GM23338 (cell line): ENCODE results near the gene ARL2BP. TPM values are rescaled to one million over a fixed set of nuclear protein-coding genes. Genes with fewer than 3 reads are reported as not detected.

Experiments used
- ATAC-seq: fragments of 200-7000 bp; cut with Tn5 transposase; 3 replicates; pipeline ENCODE4 v1.9.1; 2020
- DNase-seq: peaks from one replicate; pipeline ENCODE4 v3.0.0-alpha.2; 2015; ENCODE audit warnings: low spot score
- H2AFZ ChIP-seq: fragments of 200-600 bp; sonication (generic); 2 replicates; pipeline ENCODE4 v1.8.0; 2016; ENCODE audit warnings: antibody characterized with exemption, mild to moderate bottlenecking, moderate library complexity
- H3F3A ChIP-seq: fragments of 200-600 bp; sonication (generic); replicated peaks from 2 replicates; pipeline ENCODE4 v1.8.0; 2017; ENCODE audit warnings: antibody characterized with exemption, mixed run types, low read depth
- H3K27ac ChIP-seq: fragments of 200-600 bp; sonication (generic); 2 replicates; pipeline ENCODE4 v1.6.1; 2016; ENCODE audit warnings: low read depth
- H3K27me3 ChIP-seq: fragments of 200-600 bp; sonication (generic); 2 replicates; pipeline ENCODE4 v1.8.0; 2016; ENCODE audit warnings: mild to moderate bottlenecking, mixed run types, moderate library complexity; ENCODE audit not compliant: insufficient read depth
- H3K36me3 ChIP-seq: fragments of 200-600 bp; sonication (generic); 2 replicates; pipeline ENCODE4 v1.8.0; 2016; ENCODE audit warnings: mild to moderate bottlenecking; ENCODE audit not compliant: insufficient read depth
- H3K4me1 ChIP-seq: fragments of 200-600 bp; sonication (generic); 2 replicates; pipeline ENCODE4 v1.8.0; 2016; ENCODE audit warnings: mild to moderate bottlenecking, moderate library complexity; ENCODE audit not compliant: insufficient read depth
- H3K4me2 ChIP-seq: fragments of 200-600 bp; sonication (generic); 2 replicates; pipeline ENCODE4 v1.7.1; 2017; ENCODE audit warnings: mixed run types
- H3K4me3 ChIP-seq: fragments of 200-600 bp; sonication (generic); 2 replicates; pipeline ENCODE4 v1.6.1; 2016; ENCODE audit warnings: mixed run types
- H3K79me2 ChIP-seq: fragments of 200-600 bp; sonication (generic); replicated peaks from 2 replicates; pipeline ENCODE4 v1.8.0; 2017; ENCODE audit warnings: mild to moderate bottlenecking; ENCODE audit not compliant: insufficient read depth
- H3K9me2 ChIP-seq: fragments of 200-600 bp; sonication (generic); 2 replicates; pipeline ENCODE4 v1.8.0; 2017; ENCODE audit not compliant: insufficient read depth
- H4K20me1 ChIP-seq: fragments of 200-600 bp; sonication (generic); replicated peaks from 2 replicates; pipeline ENCODE4 v1.8.0; 2017; ENCODE audit warnings: mild to moderate bottlenecking; ENCODE audit not compliant: insufficient read depth
- H3K27ac Mint-ChIP-seq: 2 replicates; pipeline ENCODE4 v1.8.0; 2020; ENCODE audit warnings: inconsistent platforms, mild to moderate bottlenecking, moderate library complexity, mixed read lengths
- H3K27me3 Mint-ChIP-seq: 3 replicates; pipeline ENCODE4 v1.8.0; 2022; ENCODE audit warnings: low read depth, mild to moderate bottlenecking, moderate library complexity, mixed read lengths, inconsistent platforms; ENCODE audit not compliant: insufficient read depth, poor library complexity
- H3K36me3 Mint-ChIP-seq: 3 replicates; pipeline ENCODE4 v1.8.0; 2021; ENCODE audit warnings: low read depth, mild to moderate bottlenecking, inconsistent platforms, moderate library complexity, mixed read lengths
- H3K4me1 Mint-ChIP-seq: 3 replicates; pipeline ENCODE4 v1.8.0; 2020; ENCODE audit warnings: mild to moderate bottlenecking, inconsistent platforms, mixed read lengths
- H3K4me3 Mint-ChIP-seq: 3 replicates; pipeline ENCODE4 v1.8.0; 2021; ENCODE audit warnings: moderate library complexity, mild to moderate bottlenecking, inconsistent platforms, mixed read lengths
- H3K9me3 Mint-ChIP-seq: 3 replicates; pipeline ENCODE4 v1.8.0; 2020; ENCODE audit warnings: moderate library complexity, mild to moderate bottlenecking, inconsistent platforms, mixed read lengths
- JUNB ChIP-seq: IDR thresholded peaks from one replicate; pipeline ENCODE4 v1.6.1; 2016; ENCODE audit warnings: antibody characterized with exemption; ENCODE audit not compliant: unreplicated experiment
- POLR2AphosphoS5 ChIP-seq: IDR thresholded peaks from 2 replicates; pipeline ENCODE4 v1.6.1; 2016; ENCODE audit warnings: antibody characterized with exemption, low read depth
- polyA plus RNA-seq: library from polyadenylated mRNA; unstranded; fragments of >200 nt; fragmentation: Nextera tagmentation; extraction: Ambion mirVana; gene quantifications from 2 replicates; pipeline ENCODE4 v1.2.1, GENCODE V29; 2016
- total RNA-seq: library from RNA; depleted of rRNA; stranded (reverse); fragments of >200 nt; shearing (Covaris generic); gene quantifications from 2 replicates; pipeline ENCODE4 v1.2.3, GENCODE V29; 2014
- TF ChIP-seq, protein P1 (sequence below), 2 experiments: fragments of 200-600 bp in 1 of 2; sonication (generic) in 1 of 2; conservative IDR thresholded peaks; 2 replicates each; pipeline versions ENCODE4 v1.5.1 to v1.6.1; 2016 to 2017; ENCODE audit warnings: antibody characterized with exemption in 2 of 2, low read depth in 2 of 2, mild to moderate bottlenecking in 2 of 2, moderate library complexity in 1 of 2
- TF ChIP-seq, protein P2 (sequence below): IDR thresholded peaks from 2 replicates; pipeline ENCODE4 v1.6.1; 2016; ENCODE audit warnings: antibody characterized with exemption
- TF ChIP-seq, protein P3 (sequence below): IDR thresholded peaks from one replicate; pipeline ENCODE4 v1.6.1; 2018; ENCODE audit warnings: antibody characterized with exemption; ENCODE audit not compliant: unreplicated experiment

Gene ARL2BP
- total and polyA plus RNA-seq, 2 experiments from 2014 or later: 10.3 to 13.4 TPM

DNA sequence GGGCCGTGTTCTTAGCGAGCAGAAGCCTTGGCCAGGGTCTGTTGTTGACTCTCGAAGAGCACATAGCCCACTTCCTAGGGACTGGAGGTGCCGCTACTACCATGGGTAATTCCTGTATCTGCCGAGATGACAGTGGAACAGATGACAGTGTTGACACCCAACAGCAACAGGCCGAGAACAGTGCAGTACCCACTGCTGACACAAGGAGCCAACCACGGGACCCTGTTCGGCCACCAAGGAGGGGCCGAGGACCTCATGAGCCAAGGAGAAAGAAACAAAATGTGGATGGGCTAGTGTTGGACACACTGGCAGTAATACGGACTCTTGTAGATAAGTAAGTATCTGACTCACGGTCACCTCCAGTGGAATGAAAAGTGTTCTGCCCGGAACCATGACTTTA, 40.4 kb upstream of the ARL2BP start:
- no peaks in the 10 kb centered on the region for H3K27me3 ChIP-seq
- H3K4me2 ChIP-seq: no peak overlapping the region
- H3K9me3 Mint-ChIP-seq: peaks cover 8% of the 10 kb centered on the region
- H3K27me3 Mint-ChIP-seq: no peaks in the 10 kb centered on the region
- H3K36me3 ChIP-seq: 0 out of 2 replicates have a peak, but pooled peaks cover 7% of the 10 kb centered on the region
- H3K4me3 ChIP-seq: no peak overlapping the region
- peaks cover 9% of the 10 kb centered on the region; the same call in 1 of the 2 replicates for H3K79me2 ChIP-seq
- H2AFZ ChIP-seq: no peak overlapping the region
- no peak overlapping the region for H3K4me3 Mint-ChIP-seq
- H4K20me1 ChIP-seq: peaks cover 15% of the 10 kb centered on the region
- TF ChIP-seq, protein P1, sequence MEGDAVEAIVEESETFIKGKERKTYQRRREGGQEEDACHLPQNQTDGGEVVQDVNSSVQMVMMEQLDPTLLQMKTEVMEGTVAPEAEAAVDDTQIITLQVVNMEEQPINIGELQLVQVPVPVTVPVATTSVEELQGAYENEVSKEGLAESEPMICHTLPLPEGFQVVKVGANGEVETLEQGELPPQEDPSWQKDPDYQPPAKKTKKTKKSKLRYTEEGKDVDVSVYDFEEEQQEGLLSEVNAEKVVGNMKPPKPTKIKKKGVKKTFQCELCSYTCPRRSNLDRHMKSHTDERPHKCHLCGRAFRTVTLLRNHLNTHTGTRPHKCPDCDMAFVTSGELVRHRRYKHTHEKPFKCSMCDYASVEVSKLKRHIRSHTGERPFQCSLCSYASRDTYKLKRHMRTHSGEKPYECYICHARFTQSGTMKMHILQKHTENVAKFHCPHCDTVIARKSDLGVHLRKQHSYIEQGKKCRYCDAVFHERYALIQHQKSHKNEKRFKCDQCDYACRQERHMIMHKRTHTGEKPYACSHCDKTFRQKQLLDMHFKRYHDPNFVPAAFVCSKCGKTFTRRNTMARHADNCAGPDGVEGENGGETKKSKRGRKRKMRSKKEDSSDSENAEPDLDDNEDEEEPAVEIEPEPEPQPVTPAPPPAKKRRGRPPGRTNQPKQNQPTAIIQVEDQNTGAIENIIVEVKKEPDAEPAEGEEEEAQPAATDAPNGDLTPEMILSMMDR (conservative IDR thresholded peaks at IDR 0.05; ENCODE audit: low read depth in 2 of 2): peak in 1 of 2 experiments; percentile 38; a peak in 2 of 4 replicates
- TF ChIP-seq, protein P2, sequence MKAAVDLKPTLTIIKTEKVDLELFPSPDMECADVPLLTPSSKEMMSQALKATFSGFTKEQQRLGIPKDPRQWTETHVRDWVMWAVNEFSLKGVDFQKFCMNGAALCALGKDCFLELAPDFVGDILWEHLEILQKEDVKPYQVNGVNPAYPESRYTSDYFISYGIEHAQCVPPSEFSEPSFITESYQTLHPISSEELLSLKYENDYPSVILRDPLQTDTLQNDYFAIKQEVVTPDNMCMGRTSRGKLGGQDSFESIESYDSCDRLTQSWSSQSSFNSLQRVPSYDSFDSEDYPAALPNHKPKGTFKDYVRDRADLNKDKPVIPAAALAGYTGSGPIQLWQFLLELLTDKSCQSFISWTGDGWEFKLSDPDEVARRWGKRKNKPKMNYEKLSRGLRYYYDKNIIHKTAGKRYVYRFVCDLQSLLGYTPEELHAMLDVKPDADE: no peak
- H3K36me3 Mint-ChIP-seq: peaks cover 43% of the 10 kb centered on the region
- H3K27ac Mint-ChIP-seq: no peak overlapping the region
- peak; percentile 54 for DNase-seq
- peak; percentile 83 for ATAC-seq
- H3K9me2 ChIP-seq: no peaks in the 10 kb centered on the region
- no peak overlapping the region for H3K27ac ChIP-seq
- no peaks in the 10 kb centered on the region for H3F3A ChIP-seq
- no peaks in the 10 kb centered on the region for H3K4me1 ChIP-seq
- H3K4me1 Mint-ChIP-seq: no peaks in the 10 kb centered on the region

DNA sequence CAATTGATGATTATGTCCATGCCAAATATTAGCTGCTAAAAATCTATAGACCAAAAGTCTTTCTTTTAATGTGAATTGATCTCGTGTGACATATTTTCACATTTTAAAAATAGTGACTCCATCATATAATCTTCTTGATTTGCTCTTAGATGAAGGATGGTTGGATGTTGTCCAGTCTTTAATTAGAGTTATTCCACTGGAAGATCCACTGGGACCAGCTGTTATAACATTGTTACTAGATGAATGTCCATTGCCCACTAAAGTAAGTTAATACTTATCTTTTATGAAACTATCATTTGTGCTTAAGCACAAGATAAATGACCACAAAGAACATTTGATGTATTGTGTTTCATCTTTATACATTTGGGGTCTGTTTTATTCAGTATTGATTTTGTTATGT, 36.1 kb upstream of the ARL2BP start:
- Histone ChIP-seq H3F3A (no peaks in the 10 kb centered on the region), H3K4me1 (no peaks in the 10 kb centered on the region), H3K4me3 (no peak overlapping the region), H2AFZ (no peak overlapping the region), H3K27me3 (no peaks in the 10 kb centered on the region), H4K20me1 (peaks cover 8% of the 10 kb centered on the region), H3K4me2 (no peak overlapping the region), H3K9me2 (no peaks in the 10 kb centered on the region), H3K27ac (no peak overlapping the region), H3K36me3 (peaks cover 13% of the 10 kb centered on the region), H3K79me2 (peaks cover 2% of the 10 kb centered on the region; the same call in 1 of the 2 replicates)
- no peak for TF ChIP-seq JUNB
- DNase-seq (no peak), ATAC-seq (no peak)
- Mint-ChIP-seq H3K9me3 (no peaks in the 10 kb centered on the region), H3K27me3 (no peaks in the 10 kb centered on the region), H3K27ac (no peak overlapping the region), H3K36me3 (peaks cover 50% of the 10 kb centered on the region; the same call in 2 of the 3 replicates), H3K4me3 (no peak overlapping the region), H3K4me1 (no peaks in the 10 kb centered on the region)

DNA sequence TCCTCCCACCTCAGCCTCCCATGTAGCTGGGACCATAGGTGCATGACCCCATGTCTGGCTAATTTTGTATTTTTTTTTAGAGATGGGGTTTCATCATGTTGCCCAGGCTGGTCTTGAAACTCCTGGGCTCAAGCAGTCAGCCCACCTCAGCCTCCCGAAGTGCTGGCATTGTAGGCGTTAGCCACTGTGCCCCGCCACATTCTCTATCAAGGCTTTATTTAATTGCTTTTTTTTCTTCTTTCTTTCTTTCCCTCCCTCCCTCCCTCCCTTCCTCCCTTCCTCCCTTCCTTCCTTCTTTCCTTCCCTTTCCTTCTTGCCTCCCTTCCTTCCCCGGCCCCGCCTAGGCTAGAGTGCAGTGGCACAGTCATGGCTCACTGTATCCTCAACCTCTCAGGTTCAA, 35.3 kb upstream of the ARL2BP start:
- no peak overlapping the region for H3K4me3 ChIP-seq
- no peak for ATAC-seq
- Mint-ChIP-seq H3K4me3 (no peak overlapping the region), H3K36me3 (peaks cover 53% of the 10 kb centered on the region), H3K4me1 (no peaks in the 10 kb centered on the region), H3K27me3 (no peaks in the 10 kb centered on the region), H3K27ac (no peak overlapping the region), H3K9me3 (no peaks in the 10 kb centered on the region)
- no peak overlapping the region for H3K4me2 ChIP-seq
- TF ChIP-seq POLR2AphosphoS5: no peak
- TF ChIP-seq, protein P3, sequence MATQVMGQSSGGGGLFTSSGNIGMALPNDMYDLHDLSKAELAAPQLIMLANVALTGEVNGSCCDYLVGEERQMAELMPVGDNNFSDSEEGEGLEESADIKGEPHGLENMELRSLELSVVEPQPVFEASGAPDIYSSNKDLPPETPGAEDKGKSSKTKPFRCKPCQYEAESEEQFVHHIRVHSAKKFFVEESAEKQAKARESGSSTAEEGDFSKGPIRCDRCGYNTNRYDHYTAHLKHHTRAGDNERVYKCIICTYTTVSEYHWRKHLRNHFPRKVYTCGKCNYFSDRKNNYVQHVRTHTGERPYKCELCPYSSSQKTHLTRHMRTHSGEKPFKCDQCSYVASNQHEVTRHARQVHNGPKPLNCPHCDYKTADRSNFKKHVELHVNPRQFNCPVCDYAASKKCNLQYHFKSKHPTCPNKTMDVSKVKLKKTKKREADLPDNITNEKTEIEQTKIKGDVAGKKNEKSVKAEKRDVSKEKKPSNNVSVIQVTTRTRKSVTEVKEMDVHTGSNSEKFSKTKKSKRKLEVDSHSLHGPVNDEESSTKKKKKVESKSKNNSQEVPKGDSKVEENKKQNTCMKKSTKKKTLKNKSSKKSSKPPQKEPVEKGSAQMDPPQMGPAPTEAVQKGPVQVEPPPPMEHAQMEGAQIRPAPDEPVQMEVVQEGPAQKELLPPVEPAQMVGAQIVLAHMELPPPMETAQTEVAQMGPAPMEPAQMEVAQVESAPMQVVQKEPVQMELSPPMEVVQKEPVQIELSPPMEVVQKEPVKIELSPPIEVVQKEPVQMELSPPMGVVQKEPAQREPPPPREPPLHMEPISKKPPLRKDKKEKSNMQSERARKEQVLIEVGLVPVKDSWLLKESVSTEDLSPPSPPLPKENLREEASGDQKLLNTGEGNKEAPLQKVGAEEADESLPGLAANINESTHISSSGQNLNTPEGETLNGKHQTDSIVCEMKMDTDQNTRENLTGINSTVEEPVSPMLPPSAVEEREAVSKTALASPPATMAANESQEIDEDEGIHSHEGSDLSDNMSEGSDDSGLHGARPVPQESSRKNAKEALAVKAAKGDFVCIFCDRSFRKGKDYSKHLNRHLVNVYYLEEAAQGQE: no peak
- H3K79me2 ChIP-seq: no peaks in the 10 kb centered on the region
- no peaks in the 10 kb centered on the region for H3F3A ChIP-seq
- H2AFZ ChIP-seq: no peak overlapping the region
- peaks cover 7% of the 10 kb centered on the region for H4K20me1 ChIP-seq
- DNase-seq: no peak
- H3K9me2 ChIP-seq: no peaks in the 10 kb centered on the region
- H3K4me1 ChIP-seq: no peaks in the 10 kb centered on the region
- no peaks in the 10 kb centered on the region for H3K27me3 ChIP-seq
- peaks cover 20% of the 10 kb centered on the region for H3K36me3 ChIP-seq
- H3K27ac ChIP-seq: no peak overlapping the region
